Upper lobe of left lung (tissue), 6 donors: ENCODE results near the gene FALEC. TPM values are rescaled to one million over a fixed set of nuclear protein-coding genes. Genes with fewer than 3 reads are reported as not detected.

Experiments used
- ATAC-seq, 2 donors: fragments of 200-7000 bp; cut with Tn5 transposase; one replicate each; pipeline ENCODE4 v1.9.1; 2022; ENCODE audit warnings: mild to moderate bottlenecking in 2 of 2, moderate library complexity in 2 of 2; ENCODE audit not compliant: low FRiP score in 2 of 2
- DNase-seq, 2 donors: peaks; one replicate each; pipeline ENCODE4 v3.0.0-alpha.2; 2019 to 2020
- H3K27ac ChIP-seq, 4 donors: fragments of 200-600 bp; sonication (generic); one replicate each; pipeline ENCODE4 v1.5.1; 2016 to 2019
- H3K27me3 ChIP-seq, 4 donors: fragments of 200-600 bp; sonication (generic); one replicate each; pipeline ENCODE4 v1.5.1; 2017 to 2019
- H3K36me3 ChIP-seq, 4 donors: fragments of 200-600 bp; sonication (generic); one replicate each; pipeline ENCODE4 v1.5.1; 2016 to 2019
- H3K4me1 ChIP-seq, 4 donors: fragments of 200-600 bp; sonication (generic); one replicate each; pipeline ENCODE4 v1.5.1; 2018 to 2019
- H3K4me3 ChIP-seq, 4 donors: fragments of 200-600 bp; sonication (generic); one replicate each; pipeline ENCODE4 v1.5.1; 2017 to 2019; ENCODE audit warnings: mild to moderate bottlenecking in 2 of 4, moderate library complexity in 1 of 4
- H3K9me3 ChIP-seq, 4 donors: fragments of 200-600 bp; sonication (generic); one replicate each; pipeline ENCODE4 v1.5.1; 2018 to 2019
- CTCF ChIP-seq, 6 experiments: fragments of 450-650 bp in 4 of 6; fragments of 200-600 bp in 2 of 6; sonication (generic) in 2 of 6; IDR thresholded peaks; one replicate each; pipeline ENCODE4 v1.5.1; 2016 to 2019; ENCODE audit warnings: antibody characterized with exemption in 6 of 6
- EP300 ChIP-seq, 4 donors: sonication (generic); formaldehyde crosslinking; IDR thresholded peaks; one replicate each; pipeline ENCODE4 v1.5.1; 2017; ENCODE audit warnings: antibody characterized with exemption in 4 of 4, control low read depth in 2 of 4
- POLR2A ChIP-seq, 4 donors: fragments of 450-650 bp; IDR thresholded peaks; one replicate each; pipeline ENCODE4 v1.5.1; 2016 to 2017; ENCODE audit warnings: antibody characterized with exemption in 4 of 4, mild to moderate bottlenecking in 2 of 4
- POLR2AphosphoS5 ChIP-seq, 2 donors: sonication (generic); formaldehyde crosslinking; IDR thresholded peaks; one replicate each; pipeline ENCODE4 v1.5.1; 2017; ENCODE audit warnings: antibody characterized with exemption in 2 of 2
- WGBS, 2 donors: methylation state at CpG; one replicate each; pipeline ENCODE4 v1.1.5; 2017 to 2018; 5-methylcytosine and 5-hydroxymethylcytosine counted together
- total RNA-seq, 6 donors: library from RNA; depleted of rRNA in 4 of 6; stranded (reverse); fragments of >200 nt in 4 of 6; gene quantifications; one replicate each; pipeline versions ENCODE4 v1.1.0 to v1.2.1, GENCODE V29; 2016 to 2021
- donor health status: DM: no; HTN: no; CAD: no; lungs with moderate emphysema.
- donor health status: DM: no; HTN: yes; CAD: no; lungs with severe emphysema.

FALEC gene
- total RNA-seq, 6 donors from 2014 or later, result 4.2 TPM; not detected in 5

GRCh38 chr1:150548632-150549495, 33.3 kb downstream of the FALEC start, which contains the start of gene ADAMTSL4:
TSS of gene ADAMTSL4 (plus strand) at chr1:150549408. CDS start at chr1:150552289, 2,881 bp downstream.
- no peaks in the 10 kb centered on the region for H3K27me3 ChIP-seq
- peak in 1 of 4 donors; percentile 68 for TF ChIP-seq POLR2A (IDR thresholded peaks at IDR 0.05)
- TF ChIP-seq CTCF (IDR thresholded peaks at IDR 0.05), result peak in 5 of 6 experiments; percentile 21 to 39 (median 35)
- no peak for TF ChIP-seq EP300 (IDR thresholded peaks at IDR 0.05)
- peak in 1 of 2 donors; percentile 4 for TF ChIP-seq POLR2AphosphoS5 (IDR thresholded peaks at IDR 0.05)
- no peaks in the 10 kb centered on the region for H3K9me3 ChIP-seq
- no peaks in the 10 kb centered on the region for H3K36me3 ChIP-seq
- DNase-seq, result peak; percentile 78 to 95
- peaks cover 42 to 58% (median 54%) of the 10 kb centered on the region in 4 donors for H3K4me1 ChIP-seq
- peak within 1 kb of the TSS; percentile 41 to 71 (median 58) for H3K4me3 ChIP-seq
- 0 to 1% methylated on average over 6 to 25 of the region's 91 CpGs for WGBS, 2 donors
- ATAC-seq, result peak; percentile 60 to 63
- H3K27ac ChIP-seq, result peak within 1 kb of the TSS; percentile 84 to 91 (median 88)

- DNase-seq, result no peak
- H3K27ac ChIP-seq, result peak overlapping the region; percentile 84 to 91 (median 88)
- no peaks in the 10 kb centered on the region for H3K9me3 ChIP-seq
- peaks cover 0 to 5% (median 0%) of the 10 kb centered on the region in 4 donors for H3K36me3 ChIP-seq
- H3K27me3 ChIP-seq, result no peaks in the 10 kb centered on the region
- WGBS, 2 donors, result 18 to 21% methylated on average over 7 to 34 of the region's 43 CpGs
- TF ChIP-seq EP300 (IDR thresholded peaks at IDR 0.05) (no peak), POLR2AphosphoS5 (IDR thresholded peaks at IDR 0.05) (peak in 1 of 2 donors; percentile 12), POLR2A (IDR thresholded peaks at IDR 0.05) (no peak), CTCF (IDR thresholded peaks at IDR 0.05) (peak in 1 of 6 experiments; percentile 13)
- H3K4me3 ChIP-seq, result peak overlapping the region; percentile 41 to 71 (median 58)
- H3K4me1 ChIP-seq, result peaks cover 45 to 61% (median 52%) of the 10 kb centered on the region in 4 donors
- peak; percentile 1 to 4 for ATAC-seq
Measured at GRCh38 chr1:150549496-150550221, 34.1 kb downstream of the FALEC start.

- no peaks in the 10 kb centered on the region for H3K27me3 ChIP-seq
- H3K4me1 ChIP-seq, result peaks cover 45 to 61% (median 52%) of the 10 kb centered on the region in 4 donors
- 58 to 63% methylated on average over 18 to 22 of the region's 22 CpGs for WGBS, 2 donors
- DNase-seq, result peak in 1 of 2 donors; percentile 85
- H3K27ac ChIP-seq, result peak overlapping the region; percentile 84 to 91 (median 88)
- H3K9me3 ChIP-seq, result no peaks in the 10 kb centered on the region
- H3K4me3 ChIP-seq, result peak overlapping the region in 3 of 4 donors; percentile 56 to 71 (median 60)
- peak; percentile 8 to 35 for ATAC-seq
- TF ChIP-seq EP300 (IDR thresholded peaks at IDR 0.05), result no peak
- no peak for TF ChIP-seq CTCF (IDR thresholded peaks at IDR 0.05)
- no peak for TF ChIP-seq POLR2A (IDR thresholded peaks at IDR 0.05)
- no peak for TF ChIP-seq POLR2AphosphoS5 (IDR thresholded peaks at IDR 0.05)
- H3K36me3 ChIP-seq, result peaks cover 0 to 13% (median 3%) of the 10 kb centered on the region in 4 donors
Measured at GRCh38 chr1:150550222-150551050, 34.9 kb downstream of the FALEC start.

- TF ChIP-seq POLR2A (IDR thresholded peaks at IDR 0.05) (no peak), POLR2AphosphoS5 (IDR thresholded peaks at IDR 0.05) (no peak), CTCF (IDR thresholded peaks at IDR 0.05) (no peak), EP300 (IDR thresholded peaks at IDR 0.05) (no peak)
- peak in 1 of 2 donors; percentile 0 for ATAC-seq
- H3K27me3 ChIP-seq, result no peaks in the 10 kb centered on the region
- H3K4me3 ChIP-seq, result peak overlapping the region in 1 of 4 donors; percentile 71
- 47 to 59% methylated on average over 8 to 11 of the region's 11 CpGs for WGBS, 2 donors
- peaks cover 45 to 61% (median 52%) of the 10 kb centered on the region in 4 donors for H3K4me1 ChIP-seq
- no peak for DNase-seq
- peak overlapping the region; percentile 84 to 91 (median 88) for H3K27ac ChIP-seq
- no peaks in the 10 kb centered on the region for H3K9me3 ChIP-seq
- H3K36me3 ChIP-seq, result peaks cover 0 to 21% (median 7%) of the 10 kb centered on the region in 4 donors
Measured at GRCh38 chr1:150551051-150551783, 35.7 kb downstream of the FALEC start.
